SU-DHL-6 (cell line): ENCODE measurements around the gene ACOT8.

Experiments used
- H2AFZ ChIP-seq: fragments of 200-600 bp; sonication (generic); 2 replicates; pipeline ENCODE4 v1.6.1; 2014; ENCODE audit warnings: low read depth, mild to moderate bottlenecking, moderate library complexity, mixed read lengths, antibody characterized with exemption, low read length; ENCODE audit not compliant: severe bottlenecking
- H3F3A ChIP-seq: fragments of 200-600 bp; shearing (Covaris generic); 2 replicates; pipeline ENCODE4 v1.6.0; 2016; ENCODE audit warnings: antibody characterized with exemption, mild to moderate bottlenecking; ENCODE audit not compliant: insufficient read depth
- H3K27ac ChIP-seq: fragments of 200-600 bp; sonication (generic); 2 replicates; pipeline ENCODE4 v1.5.1; 2016; ENCODE audit warnings: low read depth, mild to moderate bottlenecking, low read length, moderate library complexity, mixed read lengths
- H3K27me3 ChIP-seq: fragments of 200-600 bp; sonication (generic), shearing (Covaris generic); 2 replicates; pipeline ENCODE4 v1.6.0; 2014; ENCODE audit warnings: mild to moderate bottlenecking, low read length
- H3K36me3 ChIP-seq: fragments of 200-600 bp; sonication (generic); 2 replicates; pipeline ENCODE4 v1.6.1; 2014; ENCODE audit warnings: mild to moderate bottlenecking, low read length, mixed read lengths
- H3K4me2 ChIP-seq: fragments of 300-600, 200-600 bp; shearing (Covaris generic), sonication (generic); 2 replicates; pipeline ENCODE4 v1.6.0; 2014; ENCODE audit warnings: low read length, low read depth, mild to moderate bottlenecking; ENCODE audit not compliant: poor library complexity, severe bottlenecking
- H3K4me3 ChIP-seq: fragments of 200-600 bp; sonication (generic); 2 replicates; pipeline ENCODE4 v1.5.1; 2014; ENCODE audit warnings: antibody characterized with exemption, low read length, mild to moderate bottlenecking, mixed read lengths; ENCODE audit not compliant: insufficient read depth, poor library complexity, severe bottlenecking
- H3K79me2 ChIP-seq: fragments of 200-600 bp; sonication (generic); 2 replicates; pipeline ENCODE4 v1.6.1; 2014; ENCODE audit warnings: mild to moderate bottlenecking, low read length, moderate library complexity; ENCODE audit not compliant: insufficient read depth
- H3K9ac ChIP-seq: fragments of 200-600 bp; sonication (generic); 2 replicates; pipeline ENCODE4 v1.7.0; 2014; ENCODE audit warnings: mild to moderate bottlenecking, low read length
- H3K9me2 ChIP-seq: fragments of 200-600 bp; sonication (generic); replicated peaks from 2 replicates; pipeline ENCODE4 v1.6.1; 2014; ENCODE audit warnings: low read length; ENCODE audit not compliant: insufficient read depth
- H3K9me3 ChIP-seq: fragments of 200-600 bp; sonication (generic); 2 replicates; pipeline ENCODE4 v1.6.1; 2014; ENCODE audit warnings: low read length, mixed read lengths; ENCODE audit not compliant: insufficient read depth
- H4K20me1 ChIP-seq: fragments of 200-600 bp; sonication (generic); 2 replicates; pipeline ENCODE4 v1.6.1; 2014; ENCODE audit warnings: low read depth, mild to moderate bottlenecking, antibody characterized with exemption, low read length, moderate library complexity, mixed read lengths
- CTCF ChIP-seq: fragments of 200-600 bp; sonication (generic); IDR thresholded peaks from one replicate; pipeline ENCODE4 v1.5.1; 2017; ENCODE audit warnings: antibody characterized with exemption, mild to moderate bottlenecking, low read length, moderate library complexity; ENCODE audit not compliant: insufficient read depth, poor library complexity, severe bottlenecking
- EZH2phosphoT487 ChIP-seq: fragments of 200-600 bp; sonication (generic), shearing (Covaris generic); conservative IDR thresholded peaks from 2 replicates; pipeline ENCODE4 v1.6.1; 2018; ENCODE audit warnings: mild to moderate bottlenecking, antibody characterized with exemption, low read length, moderate library complexity, mixed read lengths

Gene ACOT8

GRCh38 chr20:45812157-45813005 lies 44.8 kb downstream of the ACOT8 start, which contains the start of gene UBE2C:
Gene UBE2C (plus strand): TSS chr20:45812644. CDS start chr20:45812696, 52 bp downstream.
- H3K27me3 ChIP-seq = no peaks in the 10 kb centered on the region
- peaks cover 24% of the 10 kb centered on the region for H3K36me3 ChIP-seq
- H2AFZ ChIP-seq = peak within 1 kb of the TSS; percentile 70
- H4K20me1 ChIP-seq = no peaks in the 10 kb centered on the region
- peak within 1 kb of the TSS; percentile 73 for H3K4me2 ChIP-seq
- no peaks in the 10 kb centered on the region for H3K9me3 ChIP-seq
- H3K9me2 ChIP-seq = no peaks in the 10 kb centered on the region
- peak within 1 kb of the TSS; percentile 88 for H3K4me3 ChIP-seq
- H3K9ac ChIP-seq = peak within 1 kb of the TSS; percentile 95
- H3K27ac ChIP-seq = peak within 1 kb of the TSS; percentile 81
- no peak for TF ChIP-seq EZH2phosphoT487
- TF ChIP-seq CTCF = no peak
- peaks cover 19% of the 10 kb centered on the region for H3K79me2 ChIP-seq
- peaks cover 22% of the 10 kb centered on the region for H3F3A ChIP-seq

- H3K27ac ChIP-seq = no peak overlapping the region
- H3K79me2 ChIP-seq = peaks cover 19% of the 10 kb centered on the region
- H2AFZ ChIP-seq = no peak overlapping the region
- H3K36me3 ChIP-seq = peaks cover 15% of the 10 kb centered on the region
- H3K4me2 ChIP-seq = no peak overlapping the region
- H3K9ac ChIP-seq = no peak overlapping the region
- H3K27me3 ChIP-seq = no peaks in the 10 kb centered on the region
- peaks cover 12% of the 10 kb centered on the region for H3F3A ChIP-seq
- no peaks in the 10 kb centered on the region for H4K20me1 ChIP-seq
- TF ChIP-seq CTCF (no peak), EZH2phosphoT487 (no peak)
- H3K4me3 ChIP-seq = no peak overlapping the region
- H3K9me3 ChIP-seq = no peaks in the 10 kb centered on the region
- H3K9me2 ChIP-seq = no peaks in the 10 kb centered on the region
These were observed 46.8 kb downstream of the ACOT8 start for GRCh38 chr20:45810191-45810970.

DNA sequence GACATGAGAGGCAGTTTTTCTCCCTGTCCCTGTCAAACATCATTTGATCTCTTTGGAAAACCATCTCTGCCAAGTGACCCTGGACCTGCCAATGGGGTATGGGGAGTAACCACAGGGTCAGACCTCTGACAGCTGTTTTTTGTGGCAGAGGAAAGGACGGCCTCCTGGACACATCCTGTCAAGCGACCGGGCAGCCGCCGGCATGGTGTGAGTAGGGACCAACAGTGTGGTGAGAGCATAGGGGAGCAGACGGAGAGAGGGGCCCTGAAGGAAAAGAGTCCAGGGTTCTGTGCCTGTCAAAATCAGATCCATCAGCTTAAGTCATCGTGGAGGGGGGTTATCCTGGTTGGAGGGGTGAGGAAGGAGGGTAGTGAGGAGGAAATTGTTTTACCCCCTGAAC lies 55.3 kb downstream of the ACOT8 start:
- peaks cover 3% of the 10 kb centered on the region; the same call in 1 of the 2 replicates for H3K36me3 ChIP-seq
- no peaks in the 10 kb centered on the region for H3K9me2 ChIP-seq
- no peak overlapping the region for H3K9ac ChIP-seq
- no peak overlapping the region for H3K4me2 ChIP-seq
- no peaks in the 10 kb centered on the region for H3K9me3 ChIP-seq
- H3F3A ChIP-seq = peaks cover 7% of the 10 kb centered on the region
- no peak overlapping the region for H3K4me3 ChIP-seq
- no peak overlapping the region for H3K27ac ChIP-seq
- TF ChIP-seq CTCF (no peak), EZH2phosphoT487 (no peak)
- H3K27me3 ChIP-seq = no peaks in the 10 kb centered on the region
- H2AFZ ChIP-seq = no peak overlapping the region
- no peaks in the 10 kb centered on the region for H3K79me2 ChIP-seq
- H4K20me1 ChIP-seq = no peaks in the 10 kb centered on the region
